Fibroblast of lung (primary cell): Measurements from ENCODE around the gene APOL2. TPM values are rescaled to one million over a fixed set of nuclear protein-coding genes. Genes with fewer than 3 reads are reported as not detected.
"Not testable (repeated sequence)": the region's sequence is repeated elsewhere in the genome, so short reads cannot be mapped to it uniquely, and the experiment has no call there.

Experiments used
- DNase-seq, 2 donors: peaks; one replicate each; pipeline versions ENCODE4 v3.0.0 to v3.0.0-alpha.2; 2010; ENCODE audit warnings: low read depth in 2 of 2
- H2AFZ ChIP-seq: 2 replicates; pipeline ENCODE4 v1.5.1; 2012; ENCODE audit warnings: low read length, control low read depth, inconsistent platforms
- H3K27ac ChIP-seq: 2 replicates; pipeline ENCODE4 v1.5.1; 2011; ENCODE audit warnings: low read length, control low read depth; ENCODE audit not compliant: insufficient read depth
- H3K27me3 ChIP-seq: 2 replicates; pipeline ENCODE4 v1.5.1; 2011; ENCODE audit warnings: mild to moderate bottlenecking, low read length; ENCODE audit not compliant: control insufficient read depth, insufficient read depth
- H3K36me3 ChIP-seq: 2 replicates; pipeline ENCODE4 v1.5.1; 2011; ENCODE audit warnings: low read length; ENCODE audit not compliant: control insufficient read depth, insufficient read depth
- H3K4me1 ChIP-seq: 2 replicates; pipeline ENCODE4 v1.5.1; 2011; ENCODE audit warnings: low read length; ENCODE audit not compliant: control insufficient read depth, insufficient read depth; ENCODE audit errors: extremely low read depth
- H3K4me2 ChIP-seq: 2 replicates; pipeline ENCODE4 v1.5.1; 2011; ENCODE audit warnings: low read length, control low read depth; ENCODE audit not compliant: insufficient read depth; ENCODE audit errors: extremely low read depth
- H3K4me3 ChIP-seq, 4 experiments: fragments of 200-600 bp in 1 of 4; sonication (generic) in 1 of 4; replicated peaks in 1 of 4; 2 replicates each; pipeline ENCODE4 v1.5.1; 2011 to 2016; ENCODE audit warnings: low read length in 4 of 4, low read depth in 3 of 4, mild to moderate bottlenecking in 3 of 4, control low read depth in 2 of 4, inconsistent platforms in 1 of 4, mixed read lengths in 1 of 4; ENCODE audit not compliant: insufficient read depth in 1 of 4; ENCODE audit errors: control extremely low read depth in 1 of 4
- H3K79me2 ChIP-seq: 2 replicates; pipeline ENCODE4 v1.5.1; 2012; ENCODE audit warnings: mild to moderate bottlenecking, low read length, inconsistent platforms; ENCODE audit not compliant: control insufficient read depth, insufficient read depth
- H3K9ac ChIP-seq: 2 replicates; pipeline ENCODE4 v1.5.1; 2011; ENCODE audit warnings: mild to moderate bottlenecking, low read length, control low read depth; ENCODE audit not compliant: insufficient read depth
- H3K9me3 ChIP-seq: 2 replicates; pipeline ENCODE4 v1.5.1; 2012; ENCODE audit warnings: low read depth, low read length; ENCODE audit not compliant: control insufficient read depth, insufficient read depth
- H4K20me1 ChIP-seq: 2 replicates; pipeline ENCODE4 v1.5.1; 2011; ENCODE audit warnings: low read length; ENCODE audit not compliant: control insufficient read depth, insufficient read depth; ENCODE audit errors: extremely low read depth
- EZH2 ChIP-seq: IDR thresholded peaks from 2 replicates; pipeline ENCODE4 v1.5.1; 2012; ENCODE audit warnings: low read length, control low read depth, mild to moderate bottlenecking; ENCODE audit errors: missing control alignments
- polyA plus RNA-seq, 2 donors: library from polyadenylated mRNA; depleted of rRNA in 1 of 2; stranded (reverse) in 1 of 2; unstranded in 1 of 2; fragments of >200 nt; gene quantifications; 2 replicates each; pipeline ENCODE4 v1.2.1, GENCODE V29; 2011 to 2012; ENCODE audit warnings: missing spikeins in 1 of 2
- total RNA-seq: library from RNA; depleted of rRNA; stranded (reverse); fragments of >200 nt; gene quantifications from 2 replicates; pipeline ENCODE4 v1.2.1, GENCODE V29; 2014
- TF ChIP-seq, protein P1 (sequence below), 2 donors: IDR thresholded peaks in 1 of 2; conservative IDR thresholded peaks in 1 of 2; 1 replicate in 1 of 2; 2 replicates in 1 of 2; pipeline ENCODE4 v1.5.1; 2011 to 2012; ENCODE audit warnings: low read length in 2 of 2, control low read depth in 1 of 2, inconsistent platforms in 1 of 2, low read depth in 1 of 2, mild to moderate bottlenecking in 1 of 2

Gene APOL2
- total and polyA plus RNA-seq, 2 donors (not counting 1 experiment from before 2014, with no cell fraction given): 38.0 to 49.5 TPM

DNA sequence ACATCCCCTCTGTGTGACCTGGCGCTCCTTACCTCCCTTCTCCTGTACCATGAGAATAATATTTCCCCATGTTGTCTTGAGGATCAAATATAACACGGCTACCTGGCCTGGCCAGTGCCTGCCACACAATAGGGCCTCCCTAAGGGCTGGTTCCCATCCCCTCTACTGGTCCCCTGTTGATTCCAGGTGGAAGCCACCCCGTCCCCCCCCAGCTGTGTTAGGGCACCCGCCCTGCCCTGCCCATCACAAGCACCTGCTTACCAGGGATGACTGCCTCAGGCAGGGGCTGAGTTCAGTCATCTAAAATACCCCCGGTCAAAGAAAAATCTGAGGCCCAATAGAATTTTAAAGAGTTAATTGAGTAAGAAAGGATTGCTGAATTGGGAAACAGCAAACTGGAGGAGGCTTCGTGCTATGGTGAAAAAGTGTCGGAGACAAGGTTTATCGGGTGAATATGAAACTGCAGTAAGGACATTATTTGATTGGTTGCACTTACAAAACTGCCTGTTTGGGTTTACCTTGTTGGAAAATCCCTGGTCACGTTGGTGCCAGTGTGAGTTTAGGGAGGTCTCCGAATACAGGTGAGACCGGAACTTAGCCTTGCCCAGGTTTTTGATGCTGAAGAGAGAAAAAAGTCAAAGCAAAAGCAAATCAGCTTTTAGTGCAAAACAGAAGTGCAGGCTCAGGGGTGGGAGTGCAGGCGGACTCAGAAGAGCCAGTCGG lies 18.8 kb upstream of the APOL2 start:
- Histone ChIP-seq H3K4me2 (no peak overlapping the region), H3K4me1 (peaks cover 10% of the 10 kb centered on the region), H3K4me3 (no peak overlapping the region), H3K9me3 (no peaks in the 10 kb centered on the region), H3K27ac (no peak overlapping the region), H3K27me3 (no peaks in the 10 kb centered on the region), H4K20me1 (no peaks in the 10 kb centered on the region), H2AFZ (no peak overlapping the region), H3K79me2 (peaks cover 2% of the 10 kb centered on the region), H3K36me3 (no peaks in the 10 kb centered on the region), H3K9ac (no peak overlapping the region)
- TF ChIP-seq EZH2: no peak
- TF ChIP-seq, protein P1, sequence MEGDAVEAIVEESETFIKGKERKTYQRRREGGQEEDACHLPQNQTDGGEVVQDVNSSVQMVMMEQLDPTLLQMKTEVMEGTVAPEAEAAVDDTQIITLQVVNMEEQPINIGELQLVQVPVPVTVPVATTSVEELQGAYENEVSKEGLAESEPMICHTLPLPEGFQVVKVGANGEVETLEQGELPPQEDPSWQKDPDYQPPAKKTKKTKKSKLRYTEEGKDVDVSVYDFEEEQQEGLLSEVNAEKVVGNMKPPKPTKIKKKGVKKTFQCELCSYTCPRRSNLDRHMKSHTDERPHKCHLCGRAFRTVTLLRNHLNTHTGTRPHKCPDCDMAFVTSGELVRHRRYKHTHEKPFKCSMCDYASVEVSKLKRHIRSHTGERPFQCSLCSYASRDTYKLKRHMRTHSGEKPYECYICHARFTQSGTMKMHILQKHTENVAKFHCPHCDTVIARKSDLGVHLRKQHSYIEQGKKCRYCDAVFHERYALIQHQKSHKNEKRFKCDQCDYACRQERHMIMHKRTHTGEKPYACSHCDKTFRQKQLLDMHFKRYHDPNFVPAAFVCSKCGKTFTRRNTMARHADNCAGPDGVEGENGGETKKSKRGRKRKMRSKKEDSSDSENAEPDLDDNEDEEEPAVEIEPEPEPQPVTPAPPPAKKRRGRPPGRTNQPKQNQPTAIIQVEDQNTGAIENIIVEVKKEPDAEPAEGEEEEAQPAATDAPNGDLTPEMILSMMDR (conservative IDR thresholded peaks at IDR 0.05 in 1 of 2, IDR thresholded peaks at IDR 0.05 in 1 of 2; ENCODE audit: low read depth in 1 of 2, low read length in 2 of 2): no peak
- no peak for DNase-seq

DNA sequence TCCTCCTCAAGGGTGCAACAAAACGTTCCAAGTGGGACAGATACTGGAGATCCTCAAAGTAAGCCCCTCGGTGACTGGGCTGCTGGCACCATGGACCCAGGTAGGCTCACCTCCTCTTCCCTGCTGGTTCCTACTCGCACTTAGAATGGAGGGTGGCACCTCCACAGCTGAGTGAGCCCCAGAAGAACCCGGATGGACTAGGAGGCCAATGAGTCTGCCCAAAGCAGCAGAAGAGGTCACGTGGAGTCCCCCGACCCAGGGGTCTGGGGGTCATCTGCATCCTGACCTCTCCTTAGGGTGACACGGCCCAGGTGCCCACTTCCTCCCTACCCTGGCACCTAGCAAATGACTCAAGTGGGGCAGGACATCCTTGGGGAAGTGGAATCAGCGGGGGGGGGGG lies 18.0 kb upstream of the APOL2 start:
- H3K9ac ChIP-seq: no peak overlapping the region
- peaks cover 10% of the 10 kb centered on the region for H3K4me1 ChIP-seq
- peaks cover 2% of the 10 kb centered on the region for H3K79me2 ChIP-seq
- H3K27me3 ChIP-seq: no peaks in the 10 kb centered on the region
- DNase-seq: no peak
- no peak overlapping the region for H3K4me2 ChIP-seq
- no peaks in the 10 kb centered on the region for H3K36me3 ChIP-seq
- H2AFZ ChIP-seq: no peak overlapping the region
- no peak overlapping the region for H3K4me3 ChIP-seq
- H3K9me3 ChIP-seq: no peaks in the 10 kb centered on the region
- no peak for TF ChIP-seq EZH2
- TF ChIP-seq, protein P1 (conservative IDR thresholded peaks at IDR 0.05 in 1 of 2, IDR thresholded peaks at IDR 0.05 in 1 of 2; ENCODE audit: low read depth in 1 of 2, low read length in 2 of 2): no peak
- no peaks in the 10 kb centered on the region for H4K20me1 ChIP-seq
- no peak overlapping the region for H3K27ac ChIP-seq

DNA sequence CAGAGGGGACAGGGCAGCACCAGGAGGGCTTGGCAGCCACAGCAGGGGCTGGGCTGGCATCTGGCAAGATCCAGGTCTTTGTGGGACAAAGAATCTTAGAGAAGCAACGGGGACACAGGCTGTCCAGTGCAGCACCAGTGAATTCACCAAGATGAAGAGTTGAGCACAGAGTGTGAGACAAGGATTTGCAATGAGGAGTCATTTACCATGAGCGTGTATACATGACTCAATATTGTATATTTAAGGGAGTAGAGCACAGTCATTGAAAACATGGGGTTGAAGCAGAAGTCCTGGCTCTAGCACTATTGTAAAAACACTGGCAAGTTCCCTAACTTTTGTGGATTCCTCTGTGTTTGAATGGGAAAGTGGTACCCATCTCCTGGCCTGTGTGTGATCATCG lies 17.2 kb upstream of the APOL2 start:
- H3K9me3 ChIP-seq: no peaks in the 10 kb centered on the region
- no peak overlapping the region for H3K27ac ChIP-seq
- H3K27me3 ChIP-seq: no peaks in the 10 kb centered on the region
- no peak for TF ChIP-seq EZH2
- TF ChIP-seq, protein P1 (conservative IDR thresholded peaks at IDR 0.05 in 1 of 2, IDR thresholded peaks at IDR 0.05 in 1 of 2; ENCODE audit: low read depth in 1 of 2, low read length in 2 of 2): no peak
- no peak for DNase-seq
- H3K36me3 ChIP-seq: no peaks in the 10 kb centered on the region
- no peaks in the 10 kb centered on the region for H4K20me1 ChIP-seq
- H3K79me2 ChIP-seq: peaks cover 2% of the 10 kb centered on the region
- H2AFZ ChIP-seq: no peak overlapping the region
- no peak overlapping the region for H3K9ac ChIP-seq
- peaks cover 10% of the 10 kb centered on the region for H3K4me1 ChIP-seq
- H3K4me3 ChIP-seq: no peak overlapping the region
- no peak overlapping the region for H3K4me2 ChIP-seq

DNA sequence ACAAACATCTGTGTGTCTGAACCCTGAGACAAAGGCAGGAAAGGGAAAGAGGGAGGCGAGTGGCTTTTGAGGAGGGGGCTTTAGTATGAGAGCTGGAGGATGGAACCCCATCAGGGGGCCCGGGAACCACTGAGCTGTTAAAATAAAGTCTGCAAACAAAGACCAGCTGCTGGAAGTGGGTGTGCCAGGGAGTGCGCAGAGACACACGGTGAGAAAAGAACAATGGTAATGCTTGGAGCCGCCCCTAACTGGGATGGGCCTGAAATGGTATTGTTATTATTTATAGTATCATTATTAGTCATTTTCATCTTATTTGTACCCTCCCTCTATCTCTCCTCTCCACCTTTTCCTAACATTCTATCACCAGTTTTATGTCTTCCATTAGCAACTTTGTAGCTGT lies 16.2 kb upstream of the APOL2 start:
- H3K9ac ChIP-seq, DNase-seq, H3K27ac ChIP-seq: not testable (repeated sequence)

More for the DNA sequence above, 16.2 kb upstream of the APOL2 start:
- not testable (repeated sequence) for H3K79me2 ChIP-seq, H3K9me3 ChIP-seq, H3K36me3 ChIP-seq, H3K4me2 ChIP-seq, H2AFZ ChIP-seq, H4K20me1 ChIP-seq, H3K4me1 ChIP-seq, H3K27me3 ChIP-seq
- H3K4me3 ChIP-seq: peak overlapping the region in 1 of 4 experiments; percentile 32
